ENCODE results near the gene MAP4.

DNA sequence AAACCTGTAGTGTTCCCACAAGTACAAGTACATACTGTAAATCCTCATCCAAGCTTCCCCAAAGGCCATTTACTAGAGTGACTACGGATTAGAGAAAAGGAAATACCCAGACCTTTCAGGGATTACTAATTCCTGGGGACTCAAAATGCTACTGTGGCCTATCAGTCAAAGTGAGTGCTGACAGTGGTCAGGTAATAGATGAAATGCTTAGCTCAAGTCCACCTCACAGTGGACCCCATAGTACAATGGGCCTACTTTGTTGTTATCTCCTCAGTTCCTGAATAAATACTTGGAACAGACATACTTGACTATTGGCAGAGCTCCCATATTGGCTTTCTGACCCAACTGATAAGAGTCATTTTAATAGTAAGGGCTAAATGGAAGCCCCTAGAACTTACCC is 61.6 kb downstream of the MAP4 start:
- no peak for TF ChIP-seq POLR2A (IDR thresholded peaks at IDR 0.05; ENCODE audit: low read length)
- TF ChIP-seq GATA1 (IDR thresholded peaks at IDR 0.05; ENCODE audit: low read depth, low read length), result no peak

Data from erythroblast (primary cell).